T1000 (cell line): ENCODE measurements around the gene GABPA.

ENCODE experiments used
- DNase-seq: peaks from one replicate; lab custom pipeline; 2025; ENCODE audit warnings: mixed read lengths; lab: John Stamatoyannopoulos, UW

The GABPA gene

GRCh38 chr21:25809013-25809412 is 74.2 kb downstream of the GABPA start:
- no peak for DNase-seq

- no peak for DNase-seq
These were observed 76.4 kb downstream of the GABPA start for GRCh38 chr21:25811186-25811585.

GRCh38 chr21:25813917-25814316 is 79.1 kb downstream of the GABPA start:
- DNase-seq, result peak; percentile 69

GRCh38 chr21:25818121-25818520 is 83.3 kb downstream of the GABPA start:
- no peak for DNase-seq

- no peak for DNase-seq
These were observed 83.8 kb downstream of the GABPA start for GRCh38 chr21:25818551-25818950.
